H1 (cell line): ENCODE data around the gene IGLL1. TPM values are rescaled to one million over a fixed set of nuclear protein-coding genes. Genes with fewer than 3 reads are reported as not detected.

Source experiments
- CTCF ChIA-PET: fragments of 300-600 bp; sonication (Branson Sonifier 250); formaldehyde crosslinking; loops from one replicate; lab custom pipeline; 2021; ENCODE audit not compliant: partially characterized antibody; lab: Charles Lee
- POLR2A ChIA-PET: fragments of 300-600 bp; sonication (Branson Sonifier 250); formaldehyde crosslinking; loops from one replicate; lab custom pipeline; 2021; ENCODE audit warnings: inconsistent platforms; ENCODE audit not compliant: partially characterized antibody; lab: Charles Lee
- DNase-seq, 2 experiments: peaks; one replicate each; pipeline versions ENCODE4 v3.0.0 to v3.0.0-alpha.2; 2010 to 2022; ENCODE audit warnings: low spot score in 2 of 2, low read depth in 1 of 2, mixed read lengths in 1 of 2
- FAIRE-seq: peaks from 2 replicates; lab custom pipeline; 2011; peaks lifted over from hg19 to GRCh38; lab: Jason Lieb, UNC
- H2AFZ ChIP-seq: 2 replicates; pipeline ENCODE4 v1.8.1; 2012; ENCODE audit warnings: low read length, inconsistent platforms
- H2AK5ac ChIP-seq: 2 replicates; pipeline ENCODE4 v1.6.1; 2013; ENCODE audit warnings: low read depth, low read length
- H2BK120ac ChIP-seq: replicated peaks from 2 replicates; pipeline ENCODE3; 2013; ENCODE audit warnings: low read depth, low read length, inconsistent platforms
- H2BK12ac ChIP-seq: 2 replicates; pipeline ENCODE4 v1.6.1; 2013; ENCODE audit warnings: low read depth, low read length
- H2BK15ac ChIP-seq: 2 replicates; pipeline ENCODE4 v1.6.1; 2013; ENCODE audit warnings: low read length
- H2BK20ac ChIP-seq: 2 replicates; pipeline ENCODE4 v1.6.1; 2013; ENCODE audit warnings: low read length
- H2BK5ac ChIP-seq: 2 replicates; pipeline ENCODE4 v1.6.1; 2013; ENCODE audit warnings: low read depth, low read length
- H3K14ac ChIP-seq: 2 replicates; pipeline ENCODE4 v1.6.1; 2013; ENCODE audit warnings: inconsistent platforms; ENCODE audit not compliant: insufficient read length
- H3K18ac ChIP-seq: 2 replicates; pipeline ENCODE4 v1.6.1; 2013; ENCODE audit warnings: low read length; ENCODE audit errors: extremely low read depth
- H3K23ac ChIP-seq: 2 replicates; pipeline ENCODE4 v1.6.1; 2013; ENCODE audit warnings: inconsistent platforms; ENCODE audit not compliant: insufficient read length
- H3K23me2 ChIP-seq: 2 replicates; pipeline ENCODE4 v1.6.1; 2013; ENCODE audit warnings: low read depth, low read length
- H3K27ac ChIP-seq: 2 replicates; pipeline ENCODE4 v1.6.1; 2011; ENCODE audit warnings: low read depth, low read length, inconsistent platforms
- H3K27me3 ChIP-seq, 4 experiments: replicated peaks in 1 of 4; 1 replicate in 1 of 4; 2 replicates in 3 of 4; pipeline versions ENCODE4 v1.6.1 to v1.8.1; 2011 to 2013; ENCODE audit warnings: low read length in 3 of 4, mild to moderate bottlenecking in 3 of 4, inconsistent platforms in 2 of 4, mixed read lengths in 2 of 4, moderate library complexity in 1 of 4; ENCODE audit not compliant: control insufficient read depth in 3 of 4, insufficient read depth in 3 of 4; ENCODE audit errors: extremely low read depth in 1 of 4
- H3K36me3 ChIP-seq, 4 experiments: 2 replicates each; pipeline versions ENCODE4 v1.6.1 to v1.8.1; 2011 to 2013; ENCODE audit warnings: mild to moderate bottlenecking in 4 of 4, low read length in 3 of 4, moderate library complexity in 2 of 4, control low read depth in 1 of 4, inconsistent platforms in 1 of 4; ENCODE audit not compliant: insufficient read depth in 4 of 4, control insufficient read depth in 2 of 4
- H3K4ac ChIP-seq: replicated peaks from 2 replicates; pipeline ENCODE3; 2013; ENCODE audit warnings: low read length, low read depth, mixed read lengths, inconsistent platforms; ENCODE audit not compliant: insufficient read length
- H3K4me1 ChIP-seq, 4 experiments: replicated peaks in 1 of 4; 1 replicate in 1 of 4; 2 replicates in 3 of 4; pipeline versions ENCODE4 v1.6.1 to v1.8.1; 2011 to 2013; ENCODE audit warnings: low read length in 3 of 4, inconsistent platforms in 2 of 4, mixed read lengths in 1 of 4; ENCODE audit not compliant: insufficient read depth in 4 of 4, control insufficient read depth in 3 of 4
- H3K4me2 ChIP-seq, 2 experiments: 2 replicates each; pipeline versions ENCODE4 v1.6.1 to v1.8.1; 2011 to 2013; ENCODE audit warnings: low read depth in 2 of 2, low read length in 2 of 2, control low read depth in 1 of 2, inconsistent platforms in 1 of 2, mild to moderate bottlenecking in 1 of 2; ENCODE audit not compliant: insufficient read depth in 1 of 2
- H3K4me3 ChIP-seq, 4 experiments: fragments of 200-600, 300-600 bp in 1 of 4; sonication (generic), shearing (Covaris generic), sonication (Bioruptor Twin) in 1 of 4; 2 replicates each; pipeline versions ENCODE4 v1.5.1 to v1.8.1; 2011 to 2016; ENCODE audit warnings: low read length in 4 of 4, low read depth in 3 of 4, control low read depth in 2 of 4, inconsistent platforms in 2 of 4, mild to moderate bottlenecking in 2 of 4, mixed read lengths in 1 of 4, moderate library complexity in 1 of 4; ENCODE audit not compliant: insufficient read depth in 2 of 4; ENCODE audit errors: extremely low read depth in 1 of 4
- H3K56ac ChIP-seq: replicated peaks from 2 replicates; pipeline ENCODE3; 2013; ENCODE audit warnings: low read depth, mild to moderate bottlenecking, mixed read lengths, low read length, inconsistent platforms; ENCODE audit not compliant: insufficient read length
- H3K79me1 ChIP-seq: 2 replicates; pipeline ENCODE4 v1.6.1; 2013; ENCODE audit warnings: low read depth, low read length, control low read depth
- H3K79me2 ChIP-seq, 2 experiments: 2 replicates each; pipeline versions ENCODE4 v1.6.1 to v1.8.1; 2012 to 2013; ENCODE audit warnings: low read length in 2 of 2, mild to moderate bottlenecking in 2 of 2, inconsistent platforms in 1 of 2; ENCODE audit not compliant: insufficient read depth in 2 of 2, control insufficient read depth in 1 of 2
- H3K9ac ChIP-seq, 4 experiments: replicated peaks in 1 of 4; 1 replicate in 1 of 4; 2 replicates in 3 of 4; pipeline versions ENCODE4 v1.6.1 to v1.8.1; 2011 to 2013; ENCODE audit warnings: low read depth in 3 of 4, low read length in 3 of 4, control low read depth in 2 of 4, mild to moderate bottlenecking in 2 of 4, moderate library complexity in 2 of 4, inconsistent platforms in 1 of 4; ENCODE audit errors: extremely low read depth in 1 of 4
- H3K9me3 ChIP-seq, 2 experiments: 2 replicates each; pipeline versions ENCODE4 v1.6.1 to v1.8.1; 2012 to 2013; ENCODE audit warnings: mild to moderate bottlenecking in 2 of 2, moderate library complexity in 2 of 2, control low read depth in 1 of 2, inconsistent platforms in 1 of 2, low read depth in 1 of 2, low read length in 1 of 2, mixed read lengths in 1 of 2; ENCODE audit not compliant: insufficient read depth in 2 of 2
- H4K20me1 ChIP-seq, 2 experiments: replicated peaks in 1 of 2; 2 replicates each; pipeline versions ENCODE3 to v1.8.1; 2011 to 2013; ENCODE audit warnings: inconsistent platforms in 2 of 2, low read length in 2 of 2, mild to moderate bottlenecking in 1 of 2; ENCODE audit not compliant: insufficient read depth in 2 of 2, control insufficient read depth in 1 of 2
- H4K5ac ChIP-seq: 2 replicates; pipeline ENCODE4 v1.6.1; 2013; ENCODE audit warnings: low read length, low read depth, mixed read lengths, inconsistent platforms; ENCODE audit not compliant: insufficient read length
- H4K8ac ChIP-seq: 2 replicates; pipeline ENCODE4 v1.8.0; 2013; ENCODE audit warnings: mild to moderate bottlenecking, moderate library complexity, low read length, inconsistent platforms; ENCODE audit not compliant: insufficient read depth; ENCODE audit errors: extremely low read depth
- H4K91ac ChIP-seq: replicated peaks from 2 replicates; pipeline ENCODE3; 2013; ENCODE audit warnings: low read length, mixed read lengths, inconsistent platforms; ENCODE audit not compliant: insufficient read length
- CREB1 ChIP-seq: IDR thresholded peaks from 2 replicates; pipeline ENCODE4 v1.6.1; 2012; ENCODE audit warnings: inconsistent platforms
- CTBP2 ChIP-seq: IDR thresholded peaks from 2 replicates; pipeline ENCODE4 v1.7.0; 2011; ENCODE audit warnings: borderline replicate concordance, mild to moderate bottlenecking, moderate library complexity, mixed read lengths, low read length; ENCODE audit not compliant: insufficient read depth, insufficient read length
- KDM4A ChIP-seq: IDR thresholded peaks from one replicate; pipeline ENCODE4 v1.7.1; 2012; ENCODE audit warnings: low read depth, mild to moderate bottlenecking, moderate library complexity, low read length, inconsistent platforms; ENCODE audit not compliant: severe bottlenecking
- MAX ChIP-seq: IDR thresholded peaks from 2 replicates; pipeline ENCODE4 v1.6.1; 2012; ENCODE audit warnings: inconsistent platforms
- RAD21 ChIP-seq, 2 experiments: IDR thresholded peaks in 1 of 2; conservative IDR thresholded peaks in 1 of 2; 2 replicates each; pipeline ENCODE4 v1.6.1; 2011; ENCODE audit warnings: low read depth in 2 of 2, low read length in 2 of 2, improper control_type of control experiment in 1 of 2, inconsistent platforms in 1 of 2, mild to moderate bottlenecking in 1 of 2, moderate library complexity in 1 of 2
- WGBS, 2 experiments: shearing (Covaris generic) in 1 of 2; methylation state at CpG; one replicate each; pipeline versions ENCODE4 v1.1.6 to v1.1.7; 2013 to 2015; ENCODE audit warnings: low lambda C conversion rate in 2 of 2, mixed read lengths in 2 of 2, inconsistent platforms in 1 of 2, low coverage in 1 of 2, missing lambda C conversion rate in 1 of 2; ENCODE audit not compliant: insufficient replicate concordance in 2 of 2, insufficient coverage in 1 of 2, insufficient read length in 1 of 2; ENCODE audit errors: extremely low coverage in 1 of 2, missing lambda C conversion rate in 1 of 2; 5-methylcytosine and 5-hydroxymethylcytosine counted together
- polyA plus RNA-seq, 7 experiments: library from polyadenylated mRNA; depleted of rRNA in 3 of 7; stranded (reverse) in 5 of 7; unstranded in 2 of 7; fragments of >200 nt in 5 of 7; fragments of 200-250 nt in 2 of 7; gene quantifications; 1 replicate in 5 of 7; 2 replicates in 1 of 7; 4 replicates in 1 of 7; pipeline versions ENCODE4 v1.2.1 to v1.2.3, GENCODE V29; 2011 to 2013; ENCODE audit warnings: missing spikeins in 2 of 7, mixed read lengths in 2 of 7
- total RNA-seq: library from RNA; stranded (reverse); fragmentation: NEBNext Ultra II Directional; extraction: Animal tissue kit (Norgen Biotek cat#: 25700); gene quantifications from 2 replicates; pipeline ENCODE4 v1.2.1, GENCODE V29; 2021

IGLL1 gene
- total and polyA plus RNA-seq, 2 of the 8 experiments (the other 6 are each of a cell fraction or from before 2014, with no cell fraction given): not detected

GRCh38 chr22:23581260-23581650 is 1.2 kb upstream of the IGLL1 start:
- 90% methylated on average over 7 of the region's 8 CpGs; no CpG with 5 or more reads in 1 of the 2 experiments for WGBS, 2 experiments
- Histone ChIP-seq H2AFZ (no peak overlapping the region), H2BK5ac (no peak overlapping the region), H3K9me3 (no peaks in the 10 kb centered on the region), H4K20me1 (no peaks in the 10 kb centered on the region), H3K23me2 (no peaks in the 10 kb centered on the region; the same call in 1 of the 2 replicates), H2BK15ac (no peak overlapping the region), H4K8ac (no peak overlapping the region), H2AK5ac (no peak overlapping the region), H4K5ac (no peak overlapping the region), H3K23ac (no peak overlapping the region), H3K9ac (no peak overlapping the region), H3K14ac (no peak overlapping the region), H4K91ac (no peak overlapping the region), H3K4me3 (no peak overlapping the region), H3K56ac (no peak overlapping the region), H3K4me1 (no peaks in the 10 kb centered on the region; a peak in 1 of 7 replicates), H3K27me3 (no peaks in the 10 kb centered on the region), H3K4ac (no peak overlapping the region), H3K18ac (no peak overlapping the region), H2BK12ac (no peak overlapping the region), H2BK120ac (no peak overlapping the region), H3K79me2 (no peaks in the 10 kb centered on the region), H2BK20ac (no peak overlapping the region), H3K4me2 (no peak overlapping the region), H3K36me3 (no peaks in the 10 kb centered on the region), H3K27ac (no peak overlapping the region), H3K79me1 (no peaks in the 10 kb centered on the region)
- TF ChIP-seq MAX (no peak), CTBP2 (no peak), CREB1 (no peak), RAD21 (IDR thresholded peaks at IDR 0.05 in 1 of 2, conservative IDR thresholded peaks at IDR 0.05 in 1 of 2; ENCODE audit: low read depth in 2 of 2, low read length in 2 of 2) (no peak), KDM4A (no peak)
- ChIA-PET POLR2A (no interaction called here), CTCF (interaction anchor here (0.6 to 3.2 kb wide), 3 partner anchors 9 to 1331 kb away, joined by 3 to 19 read pairs (median 3); no protein-coding TSS in a partner anchor)
- FAIRE-seq: no peak
- no peak for DNase-seq
